IPS-18a (cell line): ENCODE measurements around the gene SORBS2.

Source experiments
- H3K27ac ChIP-seq: one replicate; pipeline ENCODE4 v1.5.1; 2013; ENCODE audit warnings: low read length
- H3K27me3 ChIP-seq: one replicate; pipeline ENCODE4 v1.6.1; 2013; ENCODE audit warnings: mild to moderate bottlenecking, low read length; ENCODE audit not compliant: control insufficient read depth, insufficient read depth
- H3K36me3 ChIP-seq: one replicate; pipeline ENCODE4 v1.6.1; 2013; ENCODE audit warnings: low read depth, low read length; ENCODE audit not compliant: control insufficient read depth
- H3K4me1 ChIP-seq: one replicate; pipeline ENCODE4 v1.6.1; 2013; ENCODE audit warnings: low read depth, low read length; ENCODE audit not compliant: control insufficient read depth
- H3K4me3 ChIP-seq: one replicate; pipeline ENCODE4 v1.5.1; 2013; ENCODE audit warnings: low read length
- H3K9ac ChIP-seq: one replicate; pipeline ENCODE4 v1.6.1; 2013; ENCODE audit warnings: mild to moderate bottlenecking, low read length, moderate library complexity
- H3K9me3 ChIP-seq: one replicate; pipeline ENCODE4 v1.6.1; 2013; ENCODE audit warnings: low read depth, low read length; ENCODE audit not compliant: control insufficient read depth

Gene SORBS2

GRCh38 chr4:185761352-185762235 is 50.4 kb downstream of the SORBS2 start:
- no peaks in the 10 kb centered on the region for H3K36me3 ChIP-seq
- H3K4me3 ChIP-seq, result no peak overlapping the region

GRCh38 chr4:185758807-185759206 is 53.2 kb downstream of the SORBS2 start:
- H3K27me3 ChIP-seq, result no peaks in the 10 kb centered on the region
- no peak overlapping the region for H3K4me3 ChIP-seq
- no peak overlapping the region for H3K9ac ChIP-seq
- no peak overlapping the region for H3K27ac ChIP-seq
- no peaks in the 10 kb centered on the region for H3K4me1 ChIP-seq
- H3K9me3 ChIP-seq, result no peaks in the 10 kb centered on the region
- H3K36me3 ChIP-seq, result no peaks in the 10 kb centered on the region

More at GRCh38 chr4:185761352-185762235, 50.4 kb downstream of the SORBS2 start:
- Histone ChIP-seq H3K9ac (no peak overlapping the region), H3K9me3 (no peaks in the 10 kb centered on the region), H3K4me1 (no peaks in the 10 kb centered on the region), H3K27me3 (no peaks in the 10 kb centered on the region), H3K27ac (no peak overlapping the region)

- H3K4me1 ChIP-seq, result no peaks in the 10 kb centered on the region
- no peak overlapping the region for H3K4me3 ChIP-seq
- H3K9ac ChIP-seq, result no peak overlapping the region
- no peaks in the 10 kb centered on the region for H3K36me3 ChIP-seq
- H3K27ac ChIP-seq, result no peak overlapping the region
- no peaks in the 10 kb centered on the region for H3K9me3 ChIP-seq
- no peaks in the 10 kb centered on the region for H3K27me3 ChIP-seq
Observed at GRCh38 chr4:185755451-185755850, 56.5 kb downstream of the SORBS2 start.

- H3K4me3 ChIP-seq, result no peak overlapping the region
- no peak overlapping the region for H3K27ac ChIP-seq
- no peaks in the 10 kb centered on the region for H3K27me3 ChIP-seq
- no peaks in the 10 kb centered on the region for H3K9me3 ChIP-seq
- no peak overlapping the region for H3K9ac ChIP-seq
- H3K4me1 ChIP-seq, result no peaks in the 10 kb centered on the region
- H3K36me3 ChIP-seq, result no peaks in the 10 kb centered on the region
Observed at GRCh38 chr4:185754961-185755360, 57.0 kb downstream of the SORBS2 start.

- no peak overlapping the region for H3K9ac ChIP-seq
- H3K9me3 ChIP-seq, result no peaks in the 10 kb centered on the region
- H3K4me3 ChIP-seq, result no peak overlapping the region
- H3K36me3 ChIP-seq, result no peaks in the 10 kb centered on the region
- H3K27me3 ChIP-seq, result no peaks in the 10 kb centered on the region
- H3K4me1 ChIP-seq, result no peaks in the 10 kb centered on the region
- H3K27ac ChIP-seq, result no peak overlapping the region
Observed at GRCh38 chr4:185752872-185753271, 59.1 kb downstream of the SORBS2 start.

GRCh38 chr4:185749858-185750257 is 62.1 kb downstream of the SORBS2 start:
- Histone ChIP-seq H3K9me3 (no peaks in the 10 kb centered on the region), H3K27ac (no peak overlapping the region), H3K27me3 (no peaks in the 10 kb centered on the region), H3K4me3 (no peak overlapping the region), H3K36me3 (no peaks in the 10 kb centered on the region), H3K9ac (no peak overlapping the region), H3K4me1 (no peaks in the 10 kb centered on the region)

GRCh38 chr4:185748901-185749390 is 63.0 kb downstream of the SORBS2 start:
- Histone ChIP-seq H3K36me3 (no peaks in the 10 kb centered on the region), H3K27ac (no peak overlapping the region), H3K4me1 (no peaks in the 10 kb centered on the region), H3K9me3 (no peaks in the 10 kb centered on the region), H3K4me3 (no peak overlapping the region), H3K27me3 (no peaks in the 10 kb centered on the region), H3K9ac (no peak overlapping the region)

- H3K36me3 ChIP-seq, result no peaks in the 10 kb centered on the region
- no peaks in the 10 kb centered on the region for H3K9me3 ChIP-seq
- H3K27me3 ChIP-seq, result no peaks in the 10 kb centered on the region
- no peaks in the 10 kb centered on the region for H3K4me1 ChIP-seq
- no peak overlapping the region for H3K4me3 ChIP-seq
- no peak overlapping the region for H3K9ac ChIP-seq
- H3K27ac ChIP-seq, result no peak overlapping the region
Observed at GRCh38 chr4:185745891-185746290, 66.1 kb downstream of the SORBS2 start.

GRCh38 chr4:185744946-185745345 is 67.0 kb downstream of the SORBS2 start:
- Histone ChIP-seq H3K27me3 (no peaks in the 10 kb centered on the region), H3K9me3 (no peaks in the 10 kb centered on the region), H3K27ac (no peak overlapping the region), H3K36me3 (no peaks in the 10 kb centered on the region), H3K4me3 (no peak overlapping the region), H3K9ac (no peak overlapping the region), H3K4me1 (peaks cover 3% of the 10 kb centered on the region)

- Histone ChIP-seq H3K9ac (no peak overlapping the region), H3K9me3 (no peaks in the 10 kb centered on the region), H3K4me3 (no peak overlapping the region), H3K27me3 (no peaks in the 10 kb centered on the region), H3K36me3 (no peaks in the 10 kb centered on the region), H3K27ac (no peak overlapping the region), H3K4me1 (peaks cover 6% of the 10 kb centered on the region)
Observed at GRCh38 chr4:185744488-185744862, 67.5 kb downstream of the SORBS2 start.

- no peaks in the 10 kb centered on the region for H3K36me3 ChIP-seq
- no peak overlapping the region for H3K27ac ChIP-seq
- H3K9ac ChIP-seq, result no peak overlapping the region
- H3K4me1 ChIP-seq, result peaks cover 8% of the 10 kb centered on the region
- no peaks in the 10 kb centered on the region for H3K27me3 ChIP-seq
- H3K4me3 ChIP-seq, result no peak overlapping the region
- no peaks in the 10 kb centered on the region for H3K9me3 ChIP-seq
Observed at GRCh38 chr4:185743722-185744487, 68.1 kb downstream of the SORBS2 start.
